OCI-LY1 (cell line): ENCODE data around the gene PDE4C.

Experiments used
- CTCF ChIP-seq: fragments of 200-600 bp; sonication (generic), shearing (Covaris generic); IDR thresholded peaks from 2 replicates; pipeline ENCODE4 v1.5.1; 2017; ENCODE audit warnings: mild to moderate bottlenecking, antibody characterized with exemption, low read length, moderate library complexity, mixed read lengths
- EZH2 ChIP-seq: fragments of 200-600 bp; sonication (generic), shearing (Covaris generic); IDR thresholded peaks from 2 replicates; pipeline ENCODE4 v1.8.0; 2017; ENCODE audit warnings: borderline replicate concordance, mixed run types, mild to moderate bottlenecking, antibody characterized with exemption, low read length, moderate library complexity, mixed read lengths

DNA sequence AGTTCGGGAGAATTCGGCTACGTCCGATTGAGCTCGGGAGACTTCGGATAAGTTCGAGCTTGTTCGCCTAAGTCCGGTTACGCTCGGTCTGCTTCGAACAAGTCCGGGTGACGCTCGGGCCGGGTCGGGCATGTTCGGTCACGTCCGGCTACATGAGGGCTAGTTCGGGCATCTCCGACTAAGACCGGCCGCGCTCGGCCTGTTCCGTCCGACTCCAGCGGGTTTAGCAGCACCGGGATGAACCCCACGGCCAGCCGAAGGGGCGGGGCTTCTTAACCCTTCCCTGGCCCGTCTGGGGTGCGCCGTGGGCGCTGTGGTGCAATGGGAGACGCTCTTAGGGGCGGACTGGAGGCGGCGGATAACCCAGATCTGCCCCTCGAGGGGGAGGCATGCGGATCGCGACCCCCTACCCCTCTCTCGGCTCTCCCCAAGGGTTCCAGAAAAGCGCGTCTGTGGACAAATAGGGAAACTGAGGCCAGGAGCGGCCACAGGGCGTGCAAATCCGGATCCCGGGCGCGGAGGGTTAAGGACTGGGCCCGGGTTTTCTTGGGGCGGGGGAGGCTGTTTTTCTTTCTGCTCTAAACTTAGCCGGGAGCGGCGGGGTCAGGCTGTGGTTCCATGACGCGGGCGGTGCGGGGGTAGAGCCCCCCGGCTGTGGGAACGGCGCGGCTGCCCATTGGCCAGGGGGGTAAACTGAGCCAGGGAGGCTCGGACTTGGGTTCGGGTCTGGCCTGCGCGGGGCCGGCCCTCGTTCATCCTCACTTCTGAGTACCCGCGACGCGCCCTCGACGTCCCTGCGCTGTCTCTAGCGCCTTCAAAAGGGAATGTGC, 1.5 kb downstream of the PDE4C start:
- TF ChIP-seq EZH2: no peak
- TF ChIP-seq CTCF: no peak
